HCT116 (cell line): ENCODE results near the gene CDH13.

Experiments
- ATF3 ChIP-seq: IDR thresholded peaks from 2 replicates; pipeline ENCODE4 v1.6.1; 2012
- CTCF ChIP-seq, 3 experiments: fragments of 200-600 bp in 1 of 3; sonication (generic) in 1 of 3; IDR thresholded peaks in 2 of 3; conservative IDR thresholded peaks in 1 of 3; 2 replicates each; pipeline ENCODE4 v1.5.1; 2012 to 2017; ENCODE audit warnings: low read depth in 2 of 3, low read length in 2 of 3, antibody characterized with exemption in 1 of 3, borderline replicate concordance in 1 of 3, control low read depth in 1 of 3, mild to moderate bottlenecking in 1 of 3, mixed read lengths in 1 of 3, mixed run types in 1 of 3, moderate library complexity in 1 of 3; ENCODE audit not compliant: insufficient read depth in 1 of 3
- EZH2 ChIP-seq: fragments of 200-600 bp; sonication (generic); IDR thresholded peaks from 2 replicates; pipeline ENCODE4 v1.6.1; 2017; ENCODE audit warnings: antibody characterized with exemption, mixed run types
- EZH2phosphoT487 ChIP-seq: fragments of 200-600 bp; IDR thresholded peaks from 2 replicates; pipeline ENCODE4 v1.6.1; 2018; ENCODE audit warnings: antibody characterized with exemption, borderline replicate concordance
- JUND ChIP-seq: IDR thresholded peaks from 2 replicates; pipeline ENCODE4 v1.6.1; 2012
- MAX ChIP-seq: IDR thresholded peaks from 2 replicates; pipeline ENCODE4 v1.6.1; 2012
- POLR2A ChIP-seq: IDR thresholded peaks from 2 replicates; pipeline ENCODE4 v1.7.0; 2011; ENCODE audit warnings: borderline replicate concordance; ENCODE audit not compliant: insufficient read depth, insufficient read length; ENCODE audit errors: extremely low read depth
- POLR2AphosphoS5 ChIP-seq: IDR thresholded peaks from 2 replicates; pipeline ENCODE4 v1.6.1; 2011; ENCODE audit warnings: mild to moderate bottlenecking, low read depth, low read length, moderate library complexity
- REST ChIP-seq: IDR thresholded peaks from 2 replicates; pipeline ENCODE4 v1.6.1; 2012; ENCODE audit warnings: low read depth
- SIN3A ChIP-seq: IDR thresholded peaks from 2 replicates; pipeline ENCODE4 v1.6.1; 2012; ENCODE audit warnings: low read depth
- SP1 ChIP-seq: IDR thresholded peaks from 2 replicates; pipeline ENCODE4 v1.6.1; 2012; ENCODE audit warnings: low read depth
- ZBTB33 ChIP-seq: IDR thresholded peaks from 2 replicates; pipeline ENCODE4 v1.6.1; 2011; ENCODE audit warnings: mild to moderate bottlenecking, low read length, moderate library complexity; ENCODE audit not compliant: insufficient replicate concordance; ENCODE audit errors: extremely low read depth
- ZNF274 ChIP-seq: fragments of 200-500 bp; sonication (Bioruptor generic); IDR thresholded peaks from 2 replicates; pipeline ENCODE4 v1.6.1; 2014; ENCODE audit warnings: mild to moderate bottlenecking, low read depth, low read length, inconsistent platforms

- TF ChIP-seq POLR2A (no peak), SIN3A (no peak), CTCF (IDR thresholded peaks at IDR 0.05 in 2 of 3, conservative IDR thresholded peaks at IDR 0.05 in 1 of 3; ENCODE audit: borderline replicate concordance in 1 of 3, insufficient read depth in 1 of 3, low read depth in 2 of 3, low read length in 2 of 3) (0 out of 6 replicates have a peak, but pooled peaks of 1 of the 3 experiments have one; percentile 7), REST (no peak), ZBTB33 (no peak), MAX (no peak), JUND (no peak), ZNF274 (no peak), EZH2 (no peak), ATF3 (no peak), POLR2AphosphoS5 (no peak), SP1 (no peak), EZH2phosphoT487 (no peak)
These were observed 573.4 kb downstream of the CDH13 start for GRCh38 chr16:83200005-83200779.
